ENCODE measurements around the gene FN1.

- no peak for TF ChIP-seq CTCF (conservative IDR thresholded peaks at IDR 0.05 in 1 of 2, IDR thresholded peaks at IDR 0.05 in 1 of 2; ENCODE audit: low read depth in 1 of 2, low read length in 2 of 2)
- no peak for TF ChIP-seq EZH2 (IDR thresholded peaks at IDR 0.05; ENCODE audit: low read length, missing control alignments)
These were observed 45.3 kb downstream of the FN1 start for GRCh38 chr2:215390550-215390913.
